ENCODE data around the gene PACRG. TPM values are rescaled to one million over a fixed set of nuclear protein-coding genes. Genes with fewer than 3 reads are reported as not detected.

The PACRG gene
- total and polyA plus RNA-seq, 9 donors, result 2.5 to 33.1 (median 3.8) TPM

- intact Hi-C loops (cut with DNase I), result no loop called here
- H3K4me1 ChIP-seq (ENCODE audit: insufficient read depth), result no peaks in the 10 kb centered on the region
- no peaks in the 10 kb centered on the region for H3K9me3 ChIP-seq
- no peak overlapping the region for H3K27ac ChIP-seq
- no peaks in the 10 kb centered on the region for H3K27me3 ChIP-seq
- H3K36me3 ChIP-seq, result no peaks in the 10 kb centered on the region
- H3K4me3 ChIP-seq, result no peak overlapping the region
- TF ChIP-seq EP300 (IDR thresholded peaks at IDR 0.05) (no peak), CTCF (IDR thresholded peaks at IDR 0.05) (no peak), POLR2A (IDR thresholded peaks at IDR 0.05) (no peak)
- 90 to 93% (median 92%) methylated on average over 4 of the region's 4 CpGs for WGBS, 3 donors
- DNase-seq, result no peak
Observed at GRCh38 chr6:162733489-162733888, 5.7 kb downstream of the PACRG start.

DNA sequence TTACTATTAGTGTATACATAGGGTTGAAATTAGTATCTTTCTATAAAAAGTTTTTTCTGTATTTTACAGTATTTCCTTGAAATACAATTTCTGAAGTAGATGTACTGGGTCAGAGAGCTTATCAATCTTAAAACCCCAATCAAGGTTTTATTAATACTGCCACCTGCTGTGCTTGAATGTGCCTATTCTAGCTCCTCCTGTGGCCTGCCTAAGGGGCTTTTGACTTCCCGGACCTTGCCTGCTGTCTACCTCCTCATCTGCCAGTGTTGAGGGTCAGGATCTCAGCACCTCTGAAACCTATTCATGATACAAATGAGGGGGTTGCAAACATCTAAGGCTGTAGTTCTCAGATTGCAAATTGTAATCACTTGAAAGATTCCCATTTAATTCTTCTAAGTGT lies 9.2 kb downstream of the PACRG start:
- no peak for DNase-seq
- Histone ChIP-seq H3K36me3 (no peaks in the 10 kb centered on the region), H3K27ac (no peak overlapping the region), H3K4me1 (ENCODE audit: insufficient read depth) (no peaks in the 10 kb centered on the region), H3K9me3 (no peaks in the 10 kb centered on the region), H3K27me3 (no peaks in the 10 kb centered on the region), H3K4me3 (no peak overlapping the region)
- intact Hi-C loops (cut with DNase I), result no loop called here
- no peak for TF ChIP-seq EP300 (IDR thresholded peaks at IDR 0.05)
- no peak for TF ChIP-seq POLR2A (IDR thresholded peaks at IDR 0.05)
- TF ChIP-seq CTCF (IDR thresholded peaks at IDR 0.05), result no peak
- 27 to 41% (median 38%) methylated on average over 1 of the region's 1 CpG for WGBS, 3 donors

- DNase-seq, result no peak
- H3K4me3 ChIP-seq, result no peak overlapping the region
- H3K4me1 ChIP-seq (ENCODE audit: insufficient read depth), result no peaks in the 10 kb centered on the region
- H3K27ac ChIP-seq, result no peak overlapping the region
- H3K27me3 ChIP-seq, result no peaks in the 10 kb centered on the region
- 69 to 78% (median 75%) methylated on average over 3 of the region's 3 CpGs for WGBS, 3 donors
- H3K36me3 ChIP-seq, result no peaks in the 10 kb centered on the region
- intact Hi-C loops (cut with DNase I), result no loop called here
- TF ChIP-seq EP300 (IDR thresholded peaks at IDR 0.05) (no peak), POLR2A (IDR thresholded peaks at IDR 0.05) (no peak), CTCF (IDR thresholded peaks at IDR 0.05) (no peak)
- H3K9me3 ChIP-seq, result no peaks in the 10 kb centered on the region
Observed at GRCh38 chr6:162750776-162751175, 23.0 kb downstream of the PACRG start.

- H3K4me1 ChIP-seq (ENCODE audit: insufficient read depth), result no peaks in the 10 kb centered on the region
- DNase-seq, result no peak
- H3K9me3 ChIP-seq, result no peaks in the 10 kb centered on the region
- intact Hi-C loops (cut with DNase I), result no loop called here
- H3K4me3 ChIP-seq, result no peak overlapping the region
- H3K27ac ChIP-seq, result no peak overlapping the region
- H3K27me3 ChIP-seq, result no peaks in the 10 kb centered on the region
- no peaks in the 10 kb centered on the region for H3K36me3 ChIP-seq
- TF ChIP-seq POLR2A (IDR thresholded peaks at IDR 0.05) (no peak), EP300 (IDR thresholded peaks at IDR 0.05) (no peak), CTCF (IDR thresholded peaks at IDR 0.05) (no peak)
Observed at GRCh38 chr6:162751211-162751859, 23.6 kb downstream of the PACRG start.

All from ovary (tissue), 9 donors.